Umbilical cord (tissue), 2 donors: ENCODE measurements around the gene FAM167B. TPM values are rescaled to one million over a fixed set of nuclear protein-coding genes. Genes with fewer than 3 reads are reported as not detected.

Source experiments
- DNase-seq: peaks from one replicate; pipeline ENCODE4 v3.0.0-alpha.2; 2015; ENCODE audit warnings: low spot score
- total RNA-seq: library from RNA; depleted of rRNA; stranded (reverse); fragments of >200 nt; gene quantifications from one replicate; pipeline ENCODE4 v1.2.3, GENCODE V29; 2014; ENCODE audit warnings: low replicate concordance; ENCODE audit not compliant: insufficient read depth

The FAM167B gene
- not detected for total RNA-seq

DNA sequence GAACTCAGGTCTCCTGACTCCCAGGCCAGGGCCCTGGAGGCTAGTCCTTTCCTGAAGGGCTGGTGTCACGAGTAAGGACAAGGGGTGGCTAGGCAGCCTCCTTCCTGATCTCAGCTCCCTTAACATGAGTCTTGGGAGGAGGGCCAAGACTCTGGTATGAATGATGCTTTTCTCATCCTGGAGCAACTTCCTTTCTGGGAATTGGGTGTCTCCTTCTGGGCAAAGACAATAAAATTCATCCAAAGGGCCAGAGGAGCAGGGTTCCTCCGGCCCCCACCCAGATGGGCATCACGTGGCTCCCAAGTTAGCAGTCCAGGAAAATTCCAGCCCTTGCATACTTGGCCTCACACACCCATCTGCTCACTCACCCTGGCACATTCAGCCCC is at the start of gene FAM167B:
Gene FAM167B (plus strand): TSS at position 335 of the 386 bp plus-strand sequence. CDS start 200 bp downstream, outside the sequence.
- DNase-seq = peak; percentile 71

DNA sequence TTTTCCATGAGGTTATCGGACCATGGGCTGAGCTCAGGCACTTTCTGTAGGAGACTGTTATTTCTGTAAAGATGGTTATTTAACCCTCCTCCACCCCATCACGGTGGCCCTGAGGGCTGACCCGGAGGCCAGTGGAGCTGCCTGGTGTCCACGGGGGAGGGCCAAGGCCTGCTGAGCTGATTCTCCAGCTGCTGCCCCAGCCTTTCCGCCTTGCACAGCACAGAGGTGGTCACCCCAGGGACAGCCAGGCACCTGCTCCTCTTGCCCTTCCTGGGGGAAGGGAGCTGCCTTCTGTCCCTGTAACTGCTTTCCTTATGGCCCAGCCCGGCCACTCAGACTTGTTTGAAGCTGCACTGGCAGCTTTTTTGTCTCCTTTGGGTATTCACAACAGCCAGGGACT is 49.2 kb upstream of the FAM167B start:
- no peak for DNase-seq

DNA sequence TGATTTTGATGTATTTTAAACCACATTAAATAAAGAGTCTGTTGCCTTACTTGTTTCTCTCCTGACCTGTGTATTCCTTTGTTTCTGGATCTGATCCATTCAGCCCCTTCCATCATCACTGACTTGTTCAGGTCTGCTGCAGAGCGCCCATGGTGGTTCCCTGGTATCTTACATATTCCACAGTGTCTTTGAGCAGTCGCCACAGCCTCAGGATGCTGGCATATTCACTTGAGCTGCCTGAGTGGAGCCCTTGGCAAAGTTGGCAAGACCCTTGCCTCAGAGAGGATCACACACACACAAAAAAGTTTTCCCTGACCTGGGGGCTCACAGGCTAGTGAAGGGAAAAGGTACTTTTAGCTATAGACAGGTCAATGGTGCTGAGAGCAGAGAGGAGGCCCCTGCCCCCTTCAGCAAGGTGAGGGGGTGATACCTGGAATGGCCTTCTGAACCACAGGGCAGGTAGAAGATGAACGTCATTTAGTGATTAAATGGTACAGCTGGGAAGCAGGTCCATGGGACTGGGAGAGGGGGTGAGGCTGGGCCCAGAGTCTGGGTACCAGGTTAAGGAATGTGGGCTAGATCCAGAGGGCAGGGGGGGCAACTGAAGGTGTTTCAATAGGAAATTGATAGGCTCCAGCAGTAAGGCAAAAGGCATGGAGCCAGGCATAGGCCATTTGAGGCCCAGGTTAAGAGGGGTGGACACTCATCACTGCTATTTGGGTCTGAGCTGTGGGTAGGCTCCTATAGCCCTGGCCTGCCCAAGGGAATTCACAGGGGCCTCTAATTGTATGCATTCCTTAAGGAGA is 48.6 kb upstream of the FAM167B start:
- DNase-seq = no peak

DNA sequence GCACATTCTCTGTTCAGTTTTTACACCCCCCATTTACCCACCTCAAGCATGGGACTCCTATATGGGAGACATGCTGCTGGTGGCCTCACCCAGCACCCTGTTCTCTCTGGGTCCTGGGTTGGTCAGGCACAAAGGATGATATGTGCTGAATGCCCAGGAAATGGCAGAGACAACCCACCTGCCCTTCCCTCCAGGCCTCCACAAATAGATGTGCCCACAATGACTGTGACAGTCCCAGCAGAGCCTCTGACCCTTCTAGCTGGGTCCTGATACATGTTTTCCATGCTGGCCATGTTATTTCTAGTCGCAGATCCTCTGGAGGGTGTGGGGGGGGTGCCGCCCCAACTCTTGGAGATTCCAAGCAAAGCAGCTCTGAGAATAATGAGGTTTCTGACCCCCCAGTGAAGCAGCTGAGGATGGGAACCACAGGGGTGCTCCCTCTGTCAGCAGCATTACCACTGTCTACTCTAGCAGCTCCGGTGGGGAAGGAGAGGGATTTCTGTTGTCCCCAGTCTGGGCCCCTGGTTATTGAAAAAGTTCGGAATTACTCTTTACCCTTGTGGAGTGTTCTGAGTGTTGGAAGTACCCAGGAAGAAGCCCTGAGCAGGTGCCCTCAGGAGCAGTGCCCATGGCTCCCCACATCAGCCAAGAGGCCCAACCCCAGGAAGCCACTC is 47.8 kb upstream of the FAM167B start:
- no peak for DNase-seq

DNA sequence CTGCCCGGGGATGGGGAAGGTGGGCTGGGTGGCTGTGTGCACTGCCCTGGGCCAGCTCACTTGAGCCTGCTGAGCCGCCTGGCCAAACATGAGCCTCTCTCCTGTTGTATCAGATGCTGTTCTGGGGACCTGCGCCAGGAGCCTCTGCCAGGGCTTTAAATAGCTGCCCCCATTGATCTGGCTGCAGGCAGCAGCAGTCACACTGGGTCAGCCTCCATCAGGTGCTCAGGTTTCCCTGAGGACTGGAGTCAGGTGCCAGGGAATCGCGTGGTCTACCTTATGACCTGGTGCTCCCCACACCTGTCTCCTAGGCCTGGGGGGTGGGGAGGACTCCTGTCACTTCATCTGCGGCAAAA is 47.3 kb upstream of the FAM167B start:
- DNase-seq = no peak

DNA sequence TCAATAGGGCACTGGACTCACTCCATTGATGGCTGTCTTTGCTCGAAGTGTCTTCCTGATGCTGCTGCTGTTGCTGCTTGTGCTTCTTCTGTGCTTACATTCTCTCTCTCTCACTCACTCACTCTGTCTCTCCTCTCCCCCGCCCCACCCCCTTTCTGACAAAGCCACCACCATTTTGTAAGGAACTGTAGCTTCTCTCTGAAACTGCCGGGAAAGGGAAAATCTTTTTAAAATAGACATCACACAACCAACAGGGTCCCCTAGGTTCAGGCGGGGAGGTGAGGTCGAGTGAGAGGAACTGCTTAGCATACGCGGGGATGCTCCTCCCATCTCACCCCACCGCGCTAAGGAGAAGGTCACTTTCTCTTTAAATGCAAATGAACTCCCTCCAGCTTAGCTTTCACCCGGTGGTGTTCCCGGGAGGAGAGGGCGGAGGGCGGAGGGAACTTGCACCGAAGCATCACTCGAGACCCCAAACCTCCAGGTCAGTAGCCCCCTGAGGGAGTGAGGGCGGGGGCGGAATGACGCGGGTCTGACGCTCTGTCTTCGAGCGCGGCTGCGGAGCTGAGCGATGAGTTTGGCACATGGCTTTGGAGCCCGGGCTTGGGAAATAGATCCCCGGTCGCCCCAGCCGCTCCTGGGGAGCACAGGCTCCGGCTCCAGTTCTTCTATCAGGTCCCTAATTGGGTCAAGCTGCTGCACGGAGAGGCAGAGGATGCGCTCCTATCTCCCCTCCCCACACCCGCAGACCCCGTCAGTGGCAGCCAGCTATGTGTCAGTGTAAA is 46.6 kb upstream of the FAM167B start, which contains the start of gene CCDC28B:
Gene CCDC28B (plus strand): TSS at position 370 of the 785 bp plus-strand sequence. CDS start 1,341 bp downstream, outside the sequence.
- peak; percentile 87 for DNase-seq

DNA sequence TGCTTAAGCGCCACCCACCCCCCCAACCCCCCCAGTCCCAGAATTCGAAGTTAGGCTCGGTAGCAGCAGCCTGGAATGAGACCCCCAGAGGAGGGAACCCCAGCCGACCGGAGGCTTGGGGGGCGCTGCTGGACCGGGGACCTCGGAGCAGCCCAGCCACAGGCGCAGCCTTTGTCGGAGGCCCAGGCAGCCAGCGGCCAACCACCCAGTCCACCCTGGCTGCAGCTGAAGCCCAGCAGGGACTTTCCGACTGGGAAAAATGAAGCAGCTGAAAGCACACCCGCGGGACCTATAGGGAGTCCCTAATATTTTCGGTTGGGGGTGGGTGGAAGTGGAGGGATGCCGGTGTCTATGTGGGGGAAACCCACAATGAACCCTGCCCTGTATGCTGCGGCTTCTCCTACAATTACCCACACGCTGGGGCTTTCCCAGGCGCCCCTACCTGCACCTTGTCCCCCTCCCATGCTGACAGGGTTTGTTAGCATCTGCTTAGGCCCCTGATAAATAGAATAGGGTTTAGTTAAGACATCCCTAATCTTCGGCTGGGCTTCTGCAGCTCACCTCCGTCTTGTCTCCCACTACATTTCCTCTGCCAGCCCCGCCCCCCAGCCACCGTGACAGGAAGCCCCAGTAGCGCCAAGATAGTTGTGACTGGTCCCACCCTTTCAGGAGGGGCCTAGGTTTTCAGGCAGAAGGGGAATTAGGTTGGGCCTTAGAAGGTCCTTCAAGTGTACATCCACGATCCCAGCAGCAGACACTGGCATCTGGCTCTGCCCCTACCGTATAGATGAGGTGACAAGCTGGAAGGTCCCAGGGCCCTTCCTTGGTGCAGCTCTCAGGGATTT is 45.8 kb upstream of the FAM167B start:
- peak; percentile 81 for DNase-seq

DNA sequence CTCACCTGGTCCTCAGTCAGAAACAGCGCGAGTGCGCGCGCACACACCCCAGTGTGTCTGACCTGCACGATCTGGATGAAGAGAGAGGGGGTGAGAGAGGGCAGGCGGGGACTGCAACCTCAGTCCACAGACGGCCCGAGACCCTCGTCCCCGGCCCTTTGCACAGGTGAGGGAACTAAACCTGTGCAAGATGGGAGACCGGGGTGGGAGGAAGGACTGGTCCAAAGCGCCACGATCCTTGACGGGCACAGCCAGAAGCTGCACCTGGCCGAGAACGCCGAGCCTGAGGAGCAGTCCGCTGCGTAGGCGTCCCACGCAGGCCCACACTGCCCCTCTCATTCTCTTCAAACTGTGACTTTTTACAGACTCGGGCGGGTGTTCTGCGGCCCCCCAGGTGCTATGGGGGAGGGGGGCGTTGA is 42.1 kb upstream of the FAM167B start:
- DNase-seq = no peak

DNA sequence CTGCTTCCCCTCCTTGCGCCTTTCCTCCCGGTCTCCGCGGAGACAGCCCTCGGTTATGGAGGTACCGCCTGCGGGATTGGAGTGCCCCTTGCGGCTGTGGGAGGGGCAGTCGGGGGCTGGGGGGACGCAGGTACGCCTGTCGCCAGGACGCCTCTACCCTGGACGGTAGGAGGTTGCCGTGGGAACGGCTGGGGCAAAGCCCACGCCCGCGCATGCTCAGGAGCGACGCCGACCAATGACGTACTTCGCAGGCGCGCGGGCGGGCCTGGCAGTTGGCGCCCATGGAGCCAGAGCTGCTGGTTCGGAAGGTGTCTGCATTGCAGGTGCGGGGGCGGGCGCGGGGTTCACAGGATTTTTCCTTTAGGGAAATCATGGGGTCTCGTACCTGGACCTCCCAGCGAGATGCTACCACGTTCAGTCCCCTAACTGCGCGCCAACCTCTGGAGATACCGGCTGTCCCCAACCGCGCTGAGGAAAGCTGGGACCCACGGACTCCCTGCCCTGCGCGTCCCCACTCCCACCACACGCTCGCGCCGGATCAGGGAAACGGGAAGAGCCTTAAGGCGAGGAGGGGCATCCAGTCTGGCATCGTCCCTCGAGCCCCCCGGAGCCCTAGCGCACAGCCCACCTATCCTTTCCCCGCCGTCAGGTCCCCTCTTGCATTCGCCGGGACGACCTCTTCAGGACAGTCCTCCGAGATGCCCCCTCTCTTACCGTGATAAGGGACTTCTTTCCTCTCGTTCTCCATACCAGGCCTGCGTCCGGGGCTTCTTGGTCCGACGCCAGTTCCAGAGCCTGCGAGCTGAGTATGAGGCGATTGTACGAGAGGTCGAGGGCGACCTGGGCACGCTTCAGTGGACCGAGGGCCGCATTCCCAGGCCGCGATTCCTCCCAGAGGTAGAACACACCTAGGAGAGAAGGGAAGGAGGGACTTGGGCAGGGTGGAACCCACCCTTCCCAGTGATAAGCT is 41.3 kb upstream of the FAM167B start, which contains the start of gene IQCC:
Gene IQCC (plus strand): TSS at position 271 of the 970 bp plus-strand sequence. CDS start 11 bp downstream, at position 282.
- peak; percentile 89 for DNase-seq

DNA sequence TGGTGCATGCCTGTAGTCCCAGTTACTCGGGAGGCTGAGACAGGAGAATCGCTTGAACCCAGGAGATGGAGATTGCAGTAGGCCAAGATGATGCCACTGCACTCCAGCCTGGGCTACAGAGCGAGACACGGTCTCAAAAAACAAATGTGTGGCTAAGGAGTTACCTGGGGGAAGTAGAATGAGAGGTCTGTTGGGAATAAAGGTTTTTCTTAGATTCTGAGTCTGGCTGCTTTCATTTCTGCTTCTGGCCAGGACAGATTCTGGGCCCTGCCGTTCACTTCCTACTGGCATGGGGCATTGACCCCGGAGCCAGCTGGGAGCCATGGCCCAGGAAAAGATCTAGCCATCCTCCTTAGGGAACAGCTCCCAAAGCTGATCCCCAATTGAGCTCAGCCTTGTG is 38.6 kb upstream of the FAM167B start:
- DNase-seq = no peak

DNA sequence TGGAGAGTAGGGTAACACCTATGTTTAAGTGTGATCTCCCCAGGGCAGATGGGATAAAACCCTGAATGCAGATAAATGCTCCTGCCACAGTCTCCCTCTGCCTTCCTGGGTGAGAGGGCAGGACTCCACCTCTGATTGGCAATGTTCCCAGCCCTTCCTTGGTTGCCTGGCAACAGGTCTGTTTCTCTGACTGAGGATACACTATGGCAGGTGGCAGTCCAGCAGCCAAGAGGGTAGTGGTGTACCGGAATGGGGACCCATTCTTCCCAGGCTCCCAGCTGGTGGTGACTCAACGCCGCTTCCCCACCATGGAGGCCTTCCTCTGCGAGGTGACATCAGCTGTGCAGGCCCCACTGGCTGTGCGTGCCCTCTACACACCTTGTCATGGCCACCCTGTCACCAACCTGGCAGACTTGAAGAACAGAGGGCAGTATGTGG is 38.1 kb upstream of the FAM167B start, which contains the start of gene DCDC2B:
Gene DCDC2B (plus strand): TSS at position 199 of the 438 bp plus-strand sequence. CDS start 5 bp downstream, at position 204.
- DNase-seq = peak; percentile 28

DNA sequence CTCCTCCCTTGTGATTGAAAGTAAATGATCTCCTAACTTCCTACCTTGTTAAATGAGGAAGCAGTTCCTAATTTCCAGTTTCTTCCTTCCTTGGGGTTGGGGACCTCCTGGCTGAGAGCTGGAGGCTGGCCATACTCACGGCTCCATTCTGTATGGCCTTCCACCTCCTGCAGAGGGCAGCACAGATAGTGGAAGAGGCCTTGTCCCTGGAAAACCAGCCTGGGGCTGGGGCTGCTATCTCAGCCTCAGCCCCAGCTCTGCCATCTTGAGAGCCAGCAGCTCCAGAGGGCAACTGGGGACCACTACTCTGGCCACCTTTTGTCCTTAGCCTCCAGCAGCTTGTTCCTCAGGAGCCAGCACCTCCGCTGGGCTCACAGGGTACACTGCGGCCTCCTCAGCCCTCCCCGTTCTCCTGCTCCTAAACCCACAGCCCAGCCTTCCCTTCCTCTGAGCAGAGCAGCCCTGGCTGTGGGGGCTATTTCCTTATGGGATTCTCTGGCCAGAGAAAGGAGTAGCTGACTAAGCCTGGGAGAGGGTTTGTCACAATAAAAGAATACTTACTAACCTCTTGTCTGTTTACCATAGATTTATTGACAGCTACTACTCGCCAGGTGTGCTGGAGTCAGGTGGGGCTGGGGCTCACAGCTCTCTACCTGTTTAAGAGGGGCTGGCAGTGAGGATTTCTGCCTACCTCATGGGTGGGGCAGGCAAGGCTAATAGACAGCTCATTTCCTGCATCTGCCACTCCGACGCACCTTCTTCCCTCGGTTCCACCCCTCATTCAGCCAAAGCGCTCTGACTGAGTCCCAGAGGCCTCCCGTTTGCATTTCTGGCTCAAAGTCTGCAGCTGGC is 31.2 kb upstream of the FAM167B start:
- DNase-seq = peak; percentile 69

DNA sequence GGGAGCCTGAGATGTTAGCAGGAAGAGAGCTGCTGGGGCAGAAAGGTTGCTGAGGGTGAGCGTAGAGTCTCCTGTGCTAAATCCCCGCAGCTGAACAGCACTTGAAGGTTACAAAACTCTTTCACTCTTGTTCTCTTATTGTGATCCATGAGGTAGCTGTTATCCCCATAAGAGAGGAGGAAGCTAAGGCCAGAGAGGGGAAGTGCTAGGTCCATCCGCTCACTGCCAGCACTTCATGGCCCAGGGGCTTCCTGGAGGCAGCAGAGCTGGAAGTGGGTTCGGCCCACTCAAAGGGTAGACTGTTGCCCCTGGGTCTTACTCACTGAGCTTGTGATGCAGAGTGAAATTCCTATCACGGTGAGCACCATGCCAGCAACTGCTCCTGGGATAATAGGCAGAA is 30.5 kb upstream of the FAM167B start:
- no peak for DNase-seq

DNA sequence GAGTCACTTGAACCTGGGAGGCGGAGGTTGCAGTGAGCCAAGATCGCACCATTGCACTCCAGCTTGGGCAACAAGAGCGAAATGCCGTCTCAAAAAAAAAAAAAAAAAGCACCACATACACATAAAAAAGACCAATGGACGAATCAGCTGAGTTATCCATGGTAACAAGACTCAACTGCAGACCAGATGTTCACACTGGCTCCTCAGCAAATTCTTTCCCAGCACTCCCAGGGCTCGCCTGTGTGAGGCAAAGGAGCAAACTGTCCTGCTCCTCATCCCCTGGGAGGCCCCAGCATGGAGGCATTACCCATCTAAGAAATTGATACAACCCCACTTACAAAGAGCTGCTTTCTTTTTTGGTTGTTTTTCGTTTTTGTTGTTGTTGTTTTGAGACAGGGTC is 28.0 kb upstream of the FAM167B start:
- DNase-seq = no peak

DNA sequence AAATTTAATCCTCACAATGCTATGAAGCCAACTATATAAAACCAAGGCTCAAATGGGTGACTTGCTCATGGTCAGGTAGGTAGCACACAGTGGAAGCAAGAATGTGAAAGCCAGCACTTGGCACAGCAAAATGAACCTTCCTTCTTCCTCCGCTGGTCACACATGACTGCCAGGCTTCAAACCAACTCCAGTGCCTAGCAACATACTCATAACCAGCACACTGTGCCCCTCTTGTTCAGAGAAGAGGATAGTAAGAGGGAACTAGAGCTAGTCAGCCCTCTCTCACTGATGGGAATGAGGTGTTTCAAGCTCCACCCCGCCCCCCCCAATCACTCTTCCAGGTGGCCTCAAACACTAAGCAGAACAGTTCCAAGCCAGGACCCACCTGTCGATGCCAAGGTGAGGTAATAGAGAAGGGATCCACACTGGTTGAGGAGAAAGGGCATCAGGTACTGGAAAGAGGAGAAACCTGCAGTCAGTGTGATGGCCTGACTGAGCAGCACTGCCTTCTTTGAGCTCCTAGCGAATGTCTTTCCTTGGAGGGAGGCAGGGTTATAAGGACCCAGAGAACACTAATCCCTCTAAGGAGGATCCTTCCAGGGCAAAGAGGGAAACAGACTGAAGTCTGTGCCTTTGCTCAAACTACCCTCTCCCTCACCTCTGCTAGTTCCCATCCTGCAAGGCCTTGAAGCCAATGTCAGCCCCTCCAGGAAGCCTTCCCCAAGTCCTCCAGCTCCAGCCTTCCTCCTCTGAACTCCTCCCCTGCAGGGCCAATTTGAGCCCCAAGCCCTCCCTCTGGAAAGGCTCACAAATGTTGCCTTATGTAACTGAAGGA is 26.1 kb upstream of the FAM167B start:
- DNase-seq = no peak

DNA sequence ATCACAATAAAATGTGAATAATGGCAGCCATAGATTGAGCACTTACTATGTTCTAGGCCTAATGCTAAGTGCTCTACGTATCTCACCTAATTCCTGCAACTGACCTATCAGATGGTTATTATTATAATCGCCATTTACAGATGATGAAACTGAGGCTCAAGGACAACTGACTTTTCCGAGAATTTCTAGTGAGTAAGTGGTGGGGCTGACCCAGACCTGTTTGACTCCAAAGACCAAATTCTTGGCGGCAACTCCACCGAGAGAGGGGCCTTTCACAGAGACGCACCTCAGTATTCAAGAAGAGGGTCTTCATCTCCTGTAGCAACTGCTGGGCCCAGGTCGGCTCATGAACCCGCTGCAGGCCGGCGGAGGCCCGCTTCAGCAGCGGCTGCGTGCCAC is 25.4 kb upstream of the FAM167B start:
- no peak for DNase-seq

DNA sequence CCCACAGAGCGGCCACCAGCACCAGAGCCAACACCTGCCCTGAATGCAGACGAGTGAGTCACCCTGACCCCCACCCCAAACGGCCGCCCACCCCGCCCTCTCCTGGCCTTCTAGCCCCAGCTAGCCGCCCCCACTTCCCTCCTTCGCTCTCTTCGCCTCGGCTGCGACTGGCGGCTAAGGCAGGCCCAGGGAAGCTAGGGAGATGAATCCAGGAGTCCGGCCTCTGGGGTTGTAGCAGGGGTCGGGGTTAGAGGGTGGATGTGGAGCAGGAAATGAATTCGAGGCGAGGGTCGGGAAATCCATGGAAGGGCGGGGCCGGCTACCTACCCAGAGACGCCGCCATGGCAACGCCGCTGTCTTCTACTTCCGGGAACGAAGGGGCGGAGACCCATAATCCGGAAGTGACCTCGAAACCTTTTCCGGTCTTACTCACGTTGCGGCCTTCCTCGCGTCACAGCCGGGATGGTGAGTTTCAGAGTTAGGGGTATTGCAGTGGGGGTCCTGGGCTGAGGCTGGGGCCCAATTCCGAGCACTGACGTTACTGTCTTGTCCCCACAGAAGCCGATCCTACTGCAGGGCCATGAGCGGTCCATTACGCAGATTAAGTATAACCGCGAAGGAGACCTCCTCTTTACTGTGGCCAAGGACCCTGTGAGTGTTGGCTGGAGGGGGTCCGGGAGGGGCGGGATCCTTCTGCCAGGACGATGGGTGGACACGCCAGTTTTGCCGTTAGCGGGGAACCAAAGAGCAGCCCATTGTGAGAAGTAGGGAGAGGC is 24.9 kb upstream of the FAM167B start, which contains the start of the genes EIF3I and TMEM234:
Gene EIF3I (plus strand): TSS at position 428 of the 776 bp plus-strand sequence. CDS start 35 bp downstream, at position 463.
Gene TMEM234 (minus strand): TSS at position 374 of the 776 bp plus-strand sequence. CDS start 31 bp downstream, at position 343.
- DNase-seq = peak; percentile 97
